OCI-LY3 (cell line): ENCODE measurements around the gene DNAJC4.
A peak's percentile ranks its signal among the peaks of the same experiment; 100 is the strongest.

Source experiments
- H2AFZ ChIP-seq: fragments of 200-600, 300-600 bp; shearing (Covaris generic); 2 replicates; pipeline ENCODE4 v1.6.0; 2014; ENCODE audit warnings: antibody characterized with exemption, low read depth, low read length
- H3K27ac ChIP-seq: fragments of 200-600, 300-600 bp; sonication (generic); 2 replicates; pipeline ENCODE4 v1.5.1; 2014; ENCODE audit warnings: mild to moderate bottlenecking, low read length, moderate library complexity, mixed read lengths
- H3K27me3 ChIP-seq: fragments of 200-600, 300-600 bp; sonication (generic); 2 replicates; pipeline ENCODE4 v1.6.1; 2014; ENCODE audit warnings: low read depth, low read length, mixed read lengths
- H3K36me3 ChIP-seq: fragments of 200-600, 300-600 bp; sonication (generic); replicated peaks from 2 replicates; pipeline ENCODE3; 2014; ENCODE audit warnings: low read depth, low read length, mixed read lengths
- H3K4me1 ChIP-seq: fragments of 300-600, 200-600 bp; sonication (generic); 2 replicates; pipeline ENCODE4 v1.6.1; 2014; ENCODE audit warnings: low read length, mixed read lengths
- H3K4me2 ChIP-seq: fragments of 200-600, 300-600 bp; sonication (generic); 2 replicates; pipeline ENCODE4 v1.6.1; 2014; ENCODE audit warnings: low read length, mixed read lengths
- H3K4me3 ChIP-seq: fragments of 300-600, 200-600 bp; sonication (generic); 2 replicates; pipeline ENCODE4 v1.5.1; 2014; ENCODE audit warnings: antibody characterized with exemption, mild to moderate bottlenecking, low read length, moderate library complexity
- H3K79me2 ChIP-seq: fragments of 300-600, 200-600 bp; shearing (Covaris generic); 2 replicates; pipeline ENCODE4 v1.6.1; 2014; ENCODE audit warnings: mild to moderate bottlenecking, low read length, mixed read lengths
- H3K9ac ChIP-seq: fragments of 300-600, 200-600 bp; shearing (Covaris generic); 2 replicates; pipeline ENCODE4 v1.6.0; 2014; ENCODE audit warnings: mild to moderate bottlenecking, low read length, moderate library complexity
- H3K9me3 ChIP-seq: fragments of 200-600, 300-600 bp; shearing (Covaris generic); 2 replicates; pipeline ENCODE4 v1.6.1; 2014; ENCODE audit warnings: low read length, mixed read lengths; ENCODE audit not compliant: insufficient read depth
- H4K20me1 ChIP-seq: fragments of 200-600, 300-600 bp; sonication (generic); 2 replicates; pipeline ENCODE4 v1.6.1; 2016; ENCODE audit warnings: low read length, mixed read lengths; ENCODE audit not compliant: insufficient read depth
- EZH2phosphoT487 ChIP-seq: fragments of 200-600 bp; shearing (Covaris generic); IDR thresholded peaks from 2 replicates; pipeline ENCODE4 v1.6.1; 2018; ENCODE audit warnings: antibody characterized with exemption, mixed run types, low read depth
- TF ChIP-seq, protein P1 (sequence below): fragments of 200-600, 300-600 bp; sonication (generic); IDR thresholded peaks from 2 replicates; pipeline ENCODE4 v1.5.1; 2014; ENCODE audit warnings: antibody characterized with exemption, low read length, low read depth

The DNAJC4 gene, protein sequence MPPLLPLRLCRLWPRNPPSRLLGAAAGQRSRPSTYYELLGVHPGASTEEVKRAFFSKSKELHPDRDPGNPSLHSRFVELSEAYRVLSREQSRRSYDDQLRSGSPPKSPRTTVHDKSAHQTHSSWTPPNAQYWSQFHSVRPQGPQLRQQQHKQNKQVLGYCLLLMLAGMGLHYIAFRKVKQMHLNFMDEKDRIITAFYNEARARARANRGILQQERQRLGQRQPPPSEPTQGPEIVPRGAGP

DNA sequence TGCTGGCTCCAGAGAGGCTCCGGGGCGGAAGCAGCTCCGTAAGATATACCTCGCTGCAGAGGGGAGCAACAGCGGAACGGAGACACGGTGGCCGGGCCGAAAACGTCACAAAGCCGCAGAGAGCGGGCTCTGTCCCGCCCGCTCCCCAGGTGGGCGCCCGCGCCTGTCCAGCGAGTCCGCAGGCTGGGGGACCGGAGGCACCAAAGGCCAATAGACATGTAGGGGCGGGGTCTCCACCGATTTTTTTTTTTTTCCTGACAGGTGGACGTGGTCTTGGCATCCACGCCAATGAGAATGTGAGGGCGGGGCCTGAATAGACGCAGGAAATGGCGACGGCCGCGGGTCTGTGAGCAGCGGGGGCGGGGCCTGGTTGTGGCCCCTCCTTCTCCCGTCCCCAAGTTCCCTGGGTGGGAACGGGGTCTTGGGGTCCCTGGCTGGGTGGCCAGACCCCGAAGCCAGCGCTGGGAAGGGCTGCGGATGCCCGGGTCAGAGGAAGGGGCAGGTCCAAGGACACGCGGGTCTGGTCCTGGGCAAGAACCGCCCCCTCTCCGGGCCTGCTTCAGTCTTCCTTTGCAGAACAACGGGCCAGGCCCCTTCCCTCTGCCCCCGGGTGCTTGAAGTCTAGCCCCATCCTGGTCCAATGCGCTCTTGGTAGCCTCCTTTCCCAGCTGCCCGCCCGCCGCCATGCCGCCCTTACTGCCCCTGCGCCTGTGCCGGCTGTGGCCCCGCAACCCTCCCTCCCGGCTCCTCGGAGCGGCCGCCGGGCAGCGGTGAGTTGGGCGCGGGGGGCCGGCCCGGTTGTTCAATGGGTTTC is at the start of gene DNAJC4:
TSS of gene DNAJC4 (plus strand) at position 378 of the 814 bp plus-strand sequence. CDS start at position 685, 307 bp downstream.
- Histone ChIP-seq H3K4me3 (peak within 1 kb of the TSS; percentile 89), H3K36me3 (peaks cover under 1% of the 10 kb centered on the region), H2AFZ (peak within 1 kb of the TSS; percentile 68; the same call in 1 of the 2 replicates), H3K9ac (peak within 1 kb of the TSS; percentile 84), H3K9me3 (no peaks in the 10 kb centered on the region), H3K27me3 (no peaks in the 10 kb centered on the region), H3K4me1 (peaks cover 24% of the 10 kb centered on the region), H3K27ac (peak within 1 kb of the TSS; percentile 29), H3K4me2 (peak within 1 kb of the TSS; percentile 93), H4K20me1 (peaks cover 3% of the 10 kb centered on the region; the same call in 1 of the 2 replicates), H3K79me2 (peaks cover 18% of the 10 kb centered on the region)
- TF ChIP-seq EZH2phosphoT487, result no peak
- TF ChIP-seq, protein P1, sequence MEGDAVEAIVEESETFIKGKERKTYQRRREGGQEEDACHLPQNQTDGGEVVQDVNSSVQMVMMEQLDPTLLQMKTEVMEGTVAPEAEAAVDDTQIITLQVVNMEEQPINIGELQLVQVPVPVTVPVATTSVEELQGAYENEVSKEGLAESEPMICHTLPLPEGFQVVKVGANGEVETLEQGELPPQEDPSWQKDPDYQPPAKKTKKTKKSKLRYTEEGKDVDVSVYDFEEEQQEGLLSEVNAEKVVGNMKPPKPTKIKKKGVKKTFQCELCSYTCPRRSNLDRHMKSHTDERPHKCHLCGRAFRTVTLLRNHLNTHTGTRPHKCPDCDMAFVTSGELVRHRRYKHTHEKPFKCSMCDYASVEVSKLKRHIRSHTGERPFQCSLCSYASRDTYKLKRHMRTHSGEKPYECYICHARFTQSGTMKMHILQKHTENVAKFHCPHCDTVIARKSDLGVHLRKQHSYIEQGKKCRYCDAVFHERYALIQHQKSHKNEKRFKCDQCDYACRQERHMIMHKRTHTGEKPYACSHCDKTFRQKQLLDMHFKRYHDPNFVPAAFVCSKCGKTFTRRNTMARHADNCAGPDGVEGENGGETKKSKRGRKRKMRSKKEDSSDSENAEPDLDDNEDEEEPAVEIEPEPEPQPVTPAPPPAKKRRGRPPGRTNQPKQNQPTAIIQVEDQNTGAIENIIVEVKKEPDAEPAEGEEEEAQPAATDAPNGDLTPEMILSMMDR, result no peak

DNA sequence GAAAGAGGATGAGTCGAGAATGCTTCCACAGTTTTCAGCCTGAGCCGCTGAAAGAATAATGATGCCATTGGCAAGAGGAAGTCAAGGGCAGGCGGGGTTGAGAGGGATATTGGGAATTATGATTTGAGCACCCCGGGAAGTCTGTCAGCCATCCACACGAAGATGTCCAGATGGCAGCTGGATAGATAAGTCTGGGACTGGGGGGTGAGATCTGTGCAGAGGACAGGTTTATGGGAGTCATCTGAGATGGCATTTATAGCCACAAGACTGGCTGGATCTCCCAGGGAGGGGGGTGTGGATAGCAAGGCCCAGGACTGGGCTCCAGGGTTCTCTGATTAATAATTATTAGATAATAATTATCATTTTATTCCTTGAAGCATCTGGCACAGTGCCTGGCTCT is 49.5 kb upstream of the DNAJC4 start:
- no peak overlapping the region for H2AFZ ChIP-seq
- no peak for TF ChIP-seq EZH2phosphoT487
- TF ChIP-seq, protein P1, result no peak
- H3K79me2 ChIP-seq, result peaks cover 23% of the 10 kb centered on the region
- H3K9ac ChIP-seq, result no peak overlapping the region
- H3K27ac ChIP-seq, result no peak overlapping the region
- H3K4me3 ChIP-seq, result no peak overlapping the region
- H4K20me1 ChIP-seq, result no peaks in the 10 kb centered on the region
- peaks cover 28% of the 10 kb centered on the region for H3K4me1 ChIP-seq
- H3K4me2 ChIP-seq, result no peak overlapping the region
- H3K27me3 ChIP-seq, result no peaks in the 10 kb centered on the region
- 0 out of 2 replicates have a peak, but pooled peaks cover 4% of the 10 kb centered on the region for H3K9me3 ChIP-seq
- H3K36me3 ChIP-seq, result peaks cover 15% of the 10 kb centered on the region

DNA sequence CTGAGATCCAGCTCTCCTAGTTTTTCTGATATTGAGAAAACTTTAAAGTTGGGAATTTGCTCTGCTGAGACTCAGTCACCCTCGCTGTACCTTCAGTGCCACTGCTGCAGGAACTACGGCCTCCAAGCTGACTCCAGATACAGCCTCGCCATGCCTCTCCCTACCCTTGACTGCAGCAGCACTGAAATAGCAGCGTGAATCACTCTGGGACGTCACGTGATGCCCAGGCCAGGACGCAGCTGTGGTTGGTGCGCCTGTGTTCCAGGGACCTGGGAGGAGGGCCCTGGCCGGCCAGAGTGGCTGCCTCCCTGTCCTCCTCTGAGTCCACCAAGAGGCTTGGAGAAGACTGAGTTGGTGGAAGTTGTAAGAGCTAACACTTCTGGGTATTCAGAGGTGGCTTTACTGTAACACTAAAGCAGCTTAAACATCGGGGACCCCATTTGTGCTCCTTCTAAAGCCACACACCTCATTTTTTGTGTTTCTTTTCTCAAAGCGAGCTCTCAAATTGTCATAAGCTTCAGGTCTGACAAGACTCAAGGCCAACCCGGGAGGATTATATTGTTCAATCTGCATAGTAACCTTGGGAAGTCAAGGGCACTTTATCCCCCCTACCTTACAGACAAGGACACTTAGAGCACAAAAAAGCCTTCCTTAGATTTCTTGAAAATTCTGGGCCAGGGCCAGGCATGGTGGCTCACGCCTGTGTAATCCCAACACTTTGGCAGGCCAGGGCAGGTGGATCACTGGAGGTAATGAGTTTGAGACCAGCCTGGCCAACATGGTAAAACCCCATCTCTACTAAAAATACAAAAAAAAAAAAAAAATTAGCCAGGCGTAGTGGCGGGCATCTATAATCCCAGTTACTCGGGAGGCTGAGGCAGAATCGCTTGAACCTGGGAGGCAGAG is 48.6 kb upstream of the DNAJC4 start:
- peak overlapping the region; percentile 8; the same call in 1 of the 2 replicates for H3K9ac ChIP-seq
- peak overlapping the region; percentile 12 for H3K4me3 ChIP-seq
- peaks cover 28% of the 10 kb centered on the region for H3K4me1 ChIP-seq
- no peaks in the 10 kb centered on the region for H4K20me1 ChIP-seq
- 0 out of 2 replicates have a peak, but pooled peaks cover 4% of the 10 kb centered on the region for H3K9me3 ChIP-seq
- H2AFZ ChIP-seq, result peak overlapping the region; percentile 4; the same call in 1 of the 2 replicates
- H3K36me3 ChIP-seq, result peaks cover 15% of the 10 kb centered on the region
- TF ChIP-seq, protein P1, result no peak
- TF ChIP-seq EZH2phosphoT487, result no peak
- no peaks in the 10 kb centered on the region for H3K27me3 ChIP-seq
- peaks cover 23% of the 10 kb centered on the region for H3K79me2 ChIP-seq
- H3K4me2 ChIP-seq, result peak overlapping the region; percentile 36
- no peak overlapping the region for H3K27ac ChIP-seq
